Ovary (tissue), 9 donors: ENCODE results near the gene LYRM7. TPM values are rescaled to one million over a fixed set of nuclear protein-coding genes. Genes with fewer than 3 reads are reported as not detected.

Experiments
- DNase-seq, 5 donors: peaks; one replicate each; pipeline ENCODE4 v3.0.0-alpha.2; 2019 to 2020
- H3K27ac ChIP-seq, 2 donors: fragments of 200-600 bp; one replicate each; pipeline versions ENCODE4 v1.5.1 to v1.8.0; 2019 to 2022
- H3K27me3 ChIP-seq: fragments of 200-600 bp; one replicate; pipeline ENCODE4 v1.8.0; 2022
- H3K36me3 ChIP-seq: fragments of 200-600 bp; sonication (generic); one replicate; pipeline ENCODE4 v1.5.1; 2019
- H3K4me1 ChIP-seq: one replicate; pipeline ENCODE4 v1.8.1; 2013; ENCODE audit warnings: mild to moderate bottlenecking, moderate library complexity; ENCODE audit not compliant: insufficient read depth
- H3K4me3 ChIP-seq: fragments of 200-600 bp; sonication (generic); one replicate; pipeline ENCODE4 v1.5.1; 2017
- H3K9me3 ChIP-seq, 2 donors: fragments of 200-600 bp in 1 of 2; sonication (generic) in 1 of 2; one replicate each; pipeline versions ENCODE4 v1.5.1 to v1.8.1; 2013 to 2019; ENCODE audit warnings: mild to moderate bottlenecking in 1 of 2, moderate library complexity in 1 of 2
- CTCF ChIP-seq, 3 donors: fragments of 450-650 bp in 2 of 3; fragments of 200-600 bp in 1 of 3; IDR thresholded peaks; one replicate each; pipeline versions ENCODE4 v1.5.1 to v1.8.0; 2016 to 2022; ENCODE audit warnings: antibody characterized with exemption in 3 of 3, mild to moderate bottlenecking in 1 of 3
- EP300 ChIP-seq: sonication (generic); formaldehyde crosslinking; IDR thresholded peaks from one replicate; pipeline ENCODE4 v1.6.1; 2017; ENCODE audit warnings: antibody characterized with exemption
- POLR2A ChIP-seq: fragments of 450-650 bp; IDR thresholded peaks from one replicate; pipeline ENCODE4 v1.6.1; 2017; ENCODE audit warnings: antibody characterized with exemption, mild to moderate bottlenecking, moderate library complexity
- WGBS, 3 donors: extraction: QIAGEN DNeasy Blood & Tissue Kit in 1 of 3; methylation state at CpG; one replicate each; pipeline versions ENCODE4 v1.1.5 to v1.1.7; 2013 to 2017; 5-methylcytosine and 5-hydroxymethylcytosine counted together
- intact Hi-C, 4 donors: fragments of 100-400 bp; cut with DNase I; formaldehyde crosslinking; loops; one replicate each; pipeline versions ENCODE4 v1.11.0 to v1.15.1; 2022 to 2023
- polyA plus RNA-seq, 2 donors: library from polyadenylated mRNA; stranded (reverse); fragments of 200-250 nt in 1 of 2; fragments of 350-450 nt in 1 of 2; fragmentation: Illumina TruSeq in 1 of 2; extraction: RNeasy Lipid Tissue Mini Kit (QIAGEN cat#74804) in 1 of 2; gene quantifications; one replicate each; pipeline ENCODE4 v1.2.3, GENCODE V29; 2013 to 2014
- total RNA-seq, 7 donors: library from RNA; depleted of rRNA in 2 of 7; stranded (reverse); fragments of >200 nt in 2 of 7; fragmentation: NEBNext Ultra II Directional in 3 of 7; extraction: Animal tissue kit (Norgen Biotek cat#: 25700) in 3 of 7; gene quantifications; one replicate each; pipeline versions ENCODE4 v1.1.0 to v1.2.4, GENCODE V29; 2016 to 2023
- donor health status: DM: no; HTN: no; CAD: no; lungs with moderate emphysema.
- donor health status: DM: no; HTN: no; CAD: no.
- donor health status: Bipolar disorder and iron deficiency.
- donor health status: DM: yes; HTN: yes; CAD: no.
- donor health status: DM: no; HTN: no; CAD: no.
- donor health status: DM: yes; HTN: yes; CAD: no.

LYRM7 gene
- total and polyA plus RNA-seq, 9 donors: 3.9 to 17.9 (median 9.0) TPM

- H3K4me1 ChIP-seq: peaks cover 4% of the 10 kb centered on the region
- H3K9me3 ChIP-seq: no peaks in the 10 kb centered on the region
- DNase-seq: no peak
- no peaks in the 10 kb centered on the region for H3K27me3 ChIP-seq
- intact Hi-C loops: loop anchor here in 3 of 4 donors (5.0 to 10.0 kb wide), 3 partner anchors 95 to 247 kb away; partner anchors contain the start of gene CDC42SE2 (in 3 of the 3)
- no peaks in the 10 kb centered on the region for H3K36me3 ChIP-seq
- 34 to 38% (median 37%) methylated on average over 16 of the region's 16 CpGs for WGBS, 3 donors
- H3K27ac ChIP-seq: peak overlapping the region in 1 of 2 donors; percentile 43
- no peak for TF ChIP-seq EP300
- TF ChIP-seq POLR2A: no peak
- TF ChIP-seq CTCF (IDR thresholded peaks at IDR 0.05): no peak
- peak overlapping the region; percentile 60 for H3K4me3 ChIP-seq
These were observed 769 bp upstream of the LYRM7 start for GRCh38 chr5:131169810-131170539.

DNA sequence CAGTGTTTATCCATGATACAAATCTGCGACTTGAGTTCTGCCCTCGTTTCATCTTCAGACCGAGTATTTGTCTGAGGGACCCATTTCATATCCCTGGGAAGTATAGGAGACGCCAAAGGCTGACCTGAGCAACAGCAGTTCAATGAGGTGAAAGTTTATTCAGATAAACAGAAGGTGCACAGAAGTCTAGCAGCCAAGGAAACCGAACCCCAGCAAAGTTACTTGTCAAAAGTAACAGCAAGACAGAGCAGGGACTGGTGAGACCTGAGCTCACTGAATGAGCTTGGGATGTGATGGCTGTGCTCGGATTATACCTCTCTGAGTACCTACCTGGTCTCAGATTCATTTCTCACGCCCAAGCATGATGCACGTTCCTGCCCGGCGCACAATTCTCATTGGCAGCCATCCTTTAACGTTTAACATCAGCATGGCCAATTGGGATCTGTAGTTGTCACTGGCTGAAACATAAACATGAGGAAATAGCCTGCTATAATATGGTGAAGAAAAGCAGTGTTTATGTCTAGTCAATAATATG is 599 bp downstream of the LYRM7 start:
- intact Hi-C loops: loop anchor here in 1 of 4 donors (10.0 kb wide), 1 partner anchor 93 kb away; the partner anchor contains the start of gene CDC42SE2
- peak overlapping the region; percentile 60 for H3K4me3 ChIP-seq
- H3K27me3 ChIP-seq: no peaks in the 10 kb centered on the region
- 2 to 3% (median 2%) methylated on average over 11 of the region's 11 CpGs for WGBS, 3 donors
- TF ChIP-seq EP300: no peak
- H3K4me1 ChIP-seq: peaks cover 4% of the 10 kb centered on the region
- no peak for DNase-seq
- no peaks in the 10 kb centered on the region for H3K9me3 ChIP-seq
- no peaks in the 10 kb centered on the region for H3K36me3 ChIP-seq
- H3K27ac ChIP-seq: peak overlapping the region; percentile 43 to 61

- DNase-seq: no peak
- TF ChIP-seq POLR2A: no peak
- TF ChIP-seq CTCF (IDR thresholded peaks at IDR 0.05): no peak
- Histone ChIP-seq H3K27ac (no peak overlapping the region), H3K9me3 (no peaks in the 10 kb centered on the region), H3K4me1 (no peaks in the 10 kb centered on the region), H3K36me3 (no peaks in the 10 kb centered on the region), H3K27me3 (no peaks in the 10 kb centered on the region), H3K4me3 (no peak overlapping the region)
- intact Hi-C loops: no loop called here
These were observed 9.7 kb downstream of the LYRM7 start for GRCh38 chr5:131180407-131180806.

DNA sequence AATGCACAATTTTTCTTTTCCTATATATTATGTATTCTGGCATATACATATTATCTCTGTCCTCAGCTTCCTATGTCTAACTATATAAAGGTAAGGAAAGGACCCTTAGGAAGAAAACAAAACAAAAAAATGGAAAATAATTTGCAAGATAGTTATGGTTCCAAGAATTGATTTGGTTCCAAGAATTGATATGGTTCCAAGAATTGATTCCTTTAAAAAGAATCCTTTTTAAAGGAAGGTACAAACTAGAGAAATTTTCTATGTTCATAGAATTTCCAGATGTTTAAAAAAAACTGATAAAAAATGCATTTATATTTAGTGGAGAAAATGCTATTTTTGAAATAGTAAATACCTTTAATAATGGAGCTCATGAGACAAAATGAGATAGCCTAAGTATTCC is 12.1 kb downstream of the LYRM7 start:
- TF ChIP-seq CTCF (IDR thresholded peaks at IDR 0.05) (no peak), POLR2A (no peak)
- no peak for DNase-seq
- no peaks in the 10 kb centered on the region for H3K4me1 ChIP-seq
- H3K27me3 ChIP-seq: no peaks in the 10 kb centered on the region
- H3K9me3 ChIP-seq: no peaks in the 10 kb centered on the region
- no peaks in the 10 kb centered on the region for H3K36me3 ChIP-seq
- H3K4me3 ChIP-seq: no peak overlapping the region
- no peak overlapping the region for H3K27ac ChIP-seq
- intact Hi-C loops: no loop called here

- TF ChIP-seq POLR2A (no peak), CTCF (IDR thresholded peaks at IDR 0.05) (no peak), EP300 (no peak)
- no peaks in the 10 kb centered on the region for H3K27me3 ChIP-seq
- no peak overlapping the region for H3K27ac ChIP-seq
- H3K9me3 ChIP-seq: no peaks in the 10 kb centered on the region
- H3K4me1 ChIP-seq: no peaks in the 10 kb centered on the region
- intact Hi-C loops: no loop called here
- no peaks in the 10 kb centered on the region for H3K36me3 ChIP-seq
- H3K4me3 ChIP-seq: no peak overlapping the region
- DNase-seq: no peak
These were observed 14.9 kb downstream of the LYRM7 start for GRCh38 chr5:131185523-131186104.
